Lower leg skin (tissue), 4 donors: ENCODE measurements around the gene LDB1. TPM values are rescaled to one million over a fixed set of nuclear protein-coding genes. Genes with fewer than 3 reads are reported as not detected.

Source experiments
- DNase-seq, 2 donors: peaks; one replicate each; pipeline ENCODE4 v3.0.0-alpha.2; 2019; ENCODE audit warnings: low spot score in 2 of 2
- H3K4me3 ChIP-seq: fragments of 200-600 bp; sonication (generic); 2 replicates; pipeline ENCODE4 v1.5.1; 2017; ENCODE audit warnings: mild to moderate bottlenecking, low read depth; ENCODE audit not compliant: poor library complexity, severe bottlenecking
- POLR2A ChIP-seq, 2 donors: fragments of 450-650 bp; IDR thresholded peaks; one replicate each; pipeline ENCODE4 v1.6.1; 2016 to 2017; ENCODE audit warnings: antibody characterized with exemption in 2 of 2, mild to moderate bottlenecking in 1 of 2, moderate library complexity in 1 of 2
- whole genome bisulfite sequencing, 2 donors: methylation state at CpG; one replicate each; pipeline ENCODE4 v1.1.5; 2018; 5-methylcytosine and 5-hydroxymethylcytosine counted together
- intact Hi-C: fragments of 100-400 bp; cut with DNase I; formaldehyde crosslinking; loops from one replicate; pipeline ENCODE4 v1.15.0; 2023; ENCODE audit warnings: low total_unique reads
- total RNA-seq, 4 donors: library from RNA; depleted of rRNA; stranded (reverse); fragments of >200 nt; gene quantifications; one replicate each; pipeline ENCODE4 v1.1.0, GENCODE V29; 2016
- TF ChIP-seq, protein P1 (sequence below), 3 donors: fragments of 450-650 bp; IDR thresholded peaks; one replicate each; pipeline ENCODE4 v1.5.1; 2016; ENCODE audit warnings: antibody characterized with exemption in 3 of 3, mild to moderate bottlenecking in 3 of 3, moderate library complexity in 2 of 3

LDB1 gene
- total RNA-seq, 4 donors from 2014 or later = 80.3 to 109 (median 102) TPM

DNA sequence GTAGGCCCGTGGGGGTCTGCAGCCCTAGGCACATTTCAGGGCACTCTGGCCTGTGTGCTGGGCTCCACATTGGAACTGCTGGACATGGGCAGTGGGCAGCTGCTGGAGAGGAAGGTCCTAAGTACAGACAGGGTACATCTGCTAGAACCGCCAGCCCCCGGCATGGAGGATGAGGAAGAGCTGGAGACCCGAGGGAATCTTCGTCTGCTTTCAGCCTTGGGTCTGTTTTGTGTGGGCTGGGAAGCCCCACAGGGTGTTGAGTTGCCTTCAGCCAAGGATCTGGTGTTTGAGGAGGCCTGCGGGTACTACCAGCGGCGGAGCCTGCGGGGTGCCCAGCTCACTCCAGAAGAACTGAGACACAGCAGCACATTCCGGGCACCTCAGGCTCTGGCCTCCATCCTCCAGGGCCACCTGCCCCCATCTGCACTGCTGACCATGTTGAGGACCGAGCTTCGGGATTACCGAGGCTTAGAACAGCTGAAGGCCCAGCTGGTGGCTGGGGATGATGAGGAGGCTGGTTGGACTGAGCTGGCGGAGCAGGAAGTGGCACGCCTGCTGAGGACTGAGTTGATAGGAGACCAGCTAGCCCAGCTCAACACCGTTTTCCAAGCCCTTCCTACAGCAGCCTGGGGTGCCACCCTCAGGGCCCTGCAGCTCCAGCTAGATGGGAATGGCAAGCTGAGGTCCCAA lies 53.6 kb downstream of the LDB1 start:
- DNase-seq = no peak
- no peak overlapping the region for H3K4me3 ChIP-seq
- TF ChIP-seq, protein P1, sequence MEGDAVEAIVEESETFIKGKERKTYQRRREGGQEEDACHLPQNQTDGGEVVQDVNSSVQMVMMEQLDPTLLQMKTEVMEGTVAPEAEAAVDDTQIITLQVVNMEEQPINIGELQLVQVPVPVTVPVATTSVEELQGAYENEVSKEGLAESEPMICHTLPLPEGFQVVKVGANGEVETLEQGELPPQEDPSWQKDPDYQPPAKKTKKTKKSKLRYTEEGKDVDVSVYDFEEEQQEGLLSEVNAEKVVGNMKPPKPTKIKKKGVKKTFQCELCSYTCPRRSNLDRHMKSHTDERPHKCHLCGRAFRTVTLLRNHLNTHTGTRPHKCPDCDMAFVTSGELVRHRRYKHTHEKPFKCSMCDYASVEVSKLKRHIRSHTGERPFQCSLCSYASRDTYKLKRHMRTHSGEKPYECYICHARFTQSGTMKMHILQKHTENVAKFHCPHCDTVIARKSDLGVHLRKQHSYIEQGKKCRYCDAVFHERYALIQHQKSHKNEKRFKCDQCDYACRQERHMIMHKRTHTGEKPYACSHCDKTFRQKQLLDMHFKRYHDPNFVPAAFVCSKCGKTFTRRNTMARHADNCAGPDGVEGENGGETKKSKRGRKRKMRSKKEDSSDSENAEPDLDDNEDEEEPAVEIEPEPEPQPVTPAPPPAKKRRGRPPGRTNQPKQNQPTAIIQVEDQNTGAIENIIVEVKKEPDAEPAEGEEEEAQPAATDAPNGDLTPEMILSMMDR (IDR thresholded peaks at IDR 0.05) = no peak
- no peak for TF ChIP-seq POLR2A (IDR thresholded peaks at IDR 0.05)
- 68 to 74% methylated on average over 13 to 15 of the region's 16 CpGs for WGBS, 2 donors
- intact Hi-C loops = no loop called here

DNA sequence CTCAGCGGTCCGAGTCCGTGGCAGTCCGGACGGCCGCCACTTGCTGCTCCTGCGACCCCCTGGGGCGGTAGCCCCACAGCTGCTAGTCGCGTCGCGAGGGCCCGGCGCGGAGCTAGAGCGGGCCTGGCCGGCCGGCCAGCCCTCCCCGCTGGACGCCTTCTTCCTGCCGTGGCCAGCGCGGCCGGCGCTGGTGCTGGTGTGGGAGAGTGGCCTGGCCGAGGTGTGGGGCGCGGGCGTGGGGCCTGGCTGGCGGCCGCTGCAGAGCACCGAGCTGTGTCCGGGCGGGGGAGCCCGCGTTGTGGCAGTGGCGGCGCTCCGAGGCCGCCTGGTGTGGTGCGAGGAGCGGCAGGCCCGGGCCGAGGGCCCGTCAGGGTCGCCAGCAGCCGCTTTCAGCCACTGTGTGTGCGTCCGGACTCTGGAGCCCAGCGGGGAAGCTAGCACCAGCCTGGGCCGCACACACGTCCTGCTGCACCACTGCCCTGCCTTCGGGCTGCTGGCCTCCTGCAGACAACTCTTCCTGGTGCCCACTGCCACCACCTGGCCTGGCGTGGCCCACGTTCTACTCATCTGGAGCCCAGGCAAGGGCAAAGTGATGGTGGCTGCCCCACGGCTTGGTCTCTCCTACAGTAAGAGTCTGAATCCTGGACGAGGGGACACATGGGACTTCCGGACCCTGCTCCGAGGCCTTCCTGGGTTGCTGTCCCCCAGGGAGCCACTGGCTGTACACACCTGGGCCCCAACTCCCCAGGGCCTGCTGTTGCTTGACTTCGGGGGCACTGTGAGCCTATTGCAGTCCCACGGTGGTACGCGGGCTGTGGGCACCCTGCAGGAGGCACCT lies 54.4 kb downstream of the LDB1 start:
- no peak for TF ChIP-seq POLR2A (IDR thresholded peaks at IDR 0.05)
- TF ChIP-seq, protein P1 (IDR thresholded peaks at IDR 0.05) = no peak
- WGBS, 2 donors = 12 to 29% methylated on average over 14 to 22 of the region's 63 CpGs
- intact Hi-C loops = no loop called here
- no peak for DNase-seq
- peak overlapping the region; percentile 69 for H3K4me3 ChIP-seq

DNA sequence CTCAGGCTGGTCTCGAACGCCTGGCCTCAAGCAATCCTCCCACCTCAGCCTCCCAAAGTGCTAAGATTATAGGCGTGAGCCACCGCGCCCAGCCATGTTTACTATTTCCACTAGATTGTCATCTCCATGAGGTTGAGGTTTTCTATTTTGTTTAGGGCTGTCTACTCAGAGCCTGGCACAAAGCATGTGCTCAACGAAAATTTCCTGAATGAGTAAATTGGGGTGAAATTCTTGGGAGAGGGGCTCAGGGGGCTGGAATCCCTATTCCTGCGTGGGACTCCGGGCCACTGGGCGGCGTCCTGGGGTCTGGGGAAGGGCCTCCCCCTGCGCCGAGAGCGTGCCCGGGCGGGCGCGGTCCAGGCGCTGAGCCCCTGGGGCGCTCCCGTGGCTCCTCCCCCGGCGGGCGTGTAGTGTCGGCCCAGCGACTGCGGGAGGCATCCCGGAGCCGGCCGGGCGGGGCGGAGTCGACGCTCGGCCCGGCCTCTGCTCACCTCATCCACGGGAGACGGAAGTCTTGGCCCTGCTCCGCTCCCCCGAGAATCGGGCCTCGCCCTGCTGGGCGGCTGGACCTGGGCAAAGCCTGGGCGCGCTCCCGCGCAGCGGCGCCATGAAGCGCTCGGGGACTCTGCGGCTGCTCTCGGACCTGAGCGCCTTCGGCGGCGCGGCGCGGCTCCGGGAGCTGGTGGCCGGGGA lies 55.2 kb downstream of the LDB1 start, which contains the start of gene HPS6:
Gene HPS6, plus strand, starts transcription at position 482 of the 693 bp plus-strand sequence. Its CDS starts 126 bp downstream, at position 608.
- H3K4me3 ChIP-seq = peak within 1 kb of the TSS; percentile 69
- TF ChIP-seq, protein P1 (IDR thresholded peaks at IDR 0.05) = no peak
- TF ChIP-seq POLR2A (IDR thresholded peaks at IDR 0.05) = no peak
- DNase-seq = peak; percentile 89 to 98
- intact Hi-C loops = no loop called here
- 0 to 2% methylated on average over 13 to 56 of the region's 61 CpGs for WGBS, 2 donors

DNA sequence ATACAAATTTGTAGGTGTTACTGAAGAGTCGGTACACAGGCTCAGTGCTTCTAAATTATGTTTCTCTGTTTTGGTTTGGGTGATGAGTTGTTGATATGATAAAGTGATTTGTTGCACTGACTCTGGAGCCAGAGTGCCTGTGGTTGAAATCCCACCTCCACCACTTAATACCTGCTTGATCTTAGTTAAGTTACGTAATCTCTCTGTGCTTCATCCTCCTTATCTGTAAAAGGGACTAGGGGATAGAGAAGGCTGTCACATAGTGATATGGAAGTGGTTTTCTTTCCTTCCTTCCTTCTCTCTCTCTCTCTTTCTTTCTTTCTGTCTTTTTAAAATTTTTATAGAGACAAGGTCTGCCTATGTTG lies 55.7 kb downstream of the LDB1 start:
- no peak overlapping the region for H3K4me3 ChIP-seq
- intact Hi-C loops = no loop called here
- WGBS, 2 donors = 78 to 85% methylated on average over 2 of the region's 2 CpGs
- TF ChIP-seq POLR2A (IDR thresholded peaks at IDR 0.05) = no peak
- TF ChIP-seq, protein P1 (IDR thresholded peaks at IDR 0.05) = no peak
- DNase-seq = no peak

DNA sequence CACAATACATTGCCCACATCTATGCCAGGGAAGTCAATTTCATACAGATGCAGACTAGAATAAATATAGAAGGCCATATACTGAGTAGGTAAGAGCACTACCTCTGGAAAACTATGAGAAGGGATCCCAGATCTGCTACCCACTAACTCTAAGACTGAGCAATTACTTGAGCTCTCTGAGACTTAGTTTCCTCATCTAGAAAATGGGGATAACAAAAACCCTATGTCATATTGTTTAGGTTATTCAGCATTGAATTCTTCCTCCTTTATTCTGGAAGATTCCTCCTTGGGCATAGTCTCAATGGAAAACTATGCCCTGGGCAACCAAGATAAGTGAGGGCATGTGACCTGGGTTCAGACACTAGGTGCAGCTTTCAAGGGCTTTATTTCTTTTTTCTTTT lies 60.2 kb downstream of the LDB1 start:
- H3K4me3 ChIP-seq = no peak overlapping the region
- intact Hi-C loops = no loop called here
- DNase-seq = no peak
- TF ChIP-seq POLR2A (IDR thresholded peaks at IDR 0.05) = no peak
- TF ChIP-seq, protein P1 (IDR thresholded peaks at IDR 0.05) = no peak

Other genes with a start within 250 kb of the LDB1 start
- 10 to 100 TPM; 15.2 to 57.4 (median 16.9) TPM for gene ARMH3, start 64.2 kb downstream of the LDB1 start, total RNA-seq
- 10 to 100 TPM; 31.2 to 39.2 (median 35.4) TPM for gene HPS6, start 55.0 kb downstream of the LDB1 start, total RNA-seq
- 10 to 100 TPM; 23.5 to 48.1 (median 24.3) TPM for gene PPRC1, start 12.7 kb upstream of the LDB1 start, total RNA-seq
- 10 to 100 TPM; 25.7 to 41.9 (median 39.1) TPM for gene NOLC1, start 32.0 kb upstream of the LDB1 start, total RNA-seq
- 100 to 1,000 TPM in 1 of 4 donors, 10 to 100 TPM in 1, 1 to 10 TPM in 2; 2.5 to 106 (median 29.8) TPM for gene ELOVL3, start 105.9 kb upstream of the LDB1 start, total RNA-seq
- not detected for gene PITX3, start 121.1 kb upstream of the LDB1 start, total RNA-seq
- gene GBF1, start 125.2 kb upstream of the LDB1 start, total RNA-seq = 10 to 100 TPM; 30.1 to 42.6 (median 39.1) TPM